ENCODE measurements around the gene NR1H2. TPM values are rescaled to one million over a fixed set of nuclear protein-coding genes. Genes with fewer than 3 reads are reported as not detected.

NR1H2 gene
- total RNA-seq, 1 donor from 2014 or later = 28.3 TPM

GRCh38 chr19:50331994-50332243 lies 44.3 kb upstream of the NR1H2 start:
- no peak for TF ChIP-seq CTCF (IDR thresholded peaks at IDR 0.05; ENCODE audit: partially characterized antibody, unreplicated experiment)
- Mint-ChIP-seq H3K9me3 (ENCODE audit: unreplicated experiment) (peaks cover 25% of the 10 kb centered on the region), H3K36me3 (ENCODE audit: unreplicated experiment) (peaks cover 7% of the 10 kb centered on the region), H3K4me1 (ENCODE audit: low read depth, unreplicated experiment) (peaks cover 13% of the 10 kb centered on the region), H3K27ac (ENCODE audit: unreplicated experiment) (no peak overlapping the region), H3K27me3 (ENCODE audit: unreplicated experiment) (peaks cover 27% of the 10 kb centered on the region), H3K4me3 (ENCODE audit: unreplicated experiment) (peak overlapping the region; percentile 94)
- DNase-seq = no peak

- DNase-seq = no peak
- Mint-ChIP-seq H3K9me3 (ENCODE audit: unreplicated experiment) (peaks cover 19% of the 10 kb centered on the region), H3K36me3 (ENCODE audit: unreplicated experiment) (peaks cover 2% of the 10 kb centered on the region), H3K4me1 (ENCODE audit: low read depth, unreplicated experiment) (peaks cover 9% of the 10 kb centered on the region), H3K27ac (ENCODE audit: unreplicated experiment) (peak overlapping the region; percentile 43), H3K4me3 (ENCODE audit: unreplicated experiment) (peak overlapping the region; percentile 94), H3K27me3 (ENCODE audit: unreplicated experiment) (peaks cover 22% of the 10 kb centered on the region)
- no peak for TF ChIP-seq CTCF (IDR thresholded peaks at IDR 0.05; ENCODE audit: partially characterized antibody, unreplicated experiment)
Measured at GRCh38 chr19:50332244-50333038, 43.8 kb upstream of the NR1H2 start.

- peak; percentile 94 for DNase-seq
- Mint-ChIP-seq H3K27me3 (ENCODE audit: unreplicated experiment) (peaks cover 17% of the 10 kb centered on the region), H3K4me1 (ENCODE audit: low read depth, unreplicated experiment) (peaks cover 9% of the 10 kb centered on the region), H3K4me3 (ENCODE audit: unreplicated experiment) (peak overlapping the region; percentile 94), H3K36me3 (ENCODE audit: unreplicated experiment) (no peaks in the 10 kb centered on the region), H3K9me3 (ENCODE audit: unreplicated experiment) (peaks cover 17% of the 10 kb centered on the region), H3K27ac (ENCODE audit: unreplicated experiment) (peak overlapping the region; percentile 89)
- no peak for TF ChIP-seq CTCF (IDR thresholded peaks at IDR 0.05; ENCODE audit: partially characterized antibody, unreplicated experiment)
Measured at GRCh38 chr19:50333235-50333736, 43.0 kb upstream of the NR1H2 start.

GRCh38 chr19:50333737-50334617 lies 42.3 kb upstream of the NR1H2 start:
- Mint-ChIP-seq H3K27me3 (ENCODE audit: unreplicated experiment) (peaks cover 17% of the 10 kb centered on the region), H3K27ac (ENCODE audit: unreplicated experiment) (peak overlapping the region; percentile 89), H3K4me1 (ENCODE audit: low read depth, unreplicated experiment) (peaks cover 9% of the 10 kb centered on the region), H3K36me3 (ENCODE audit: unreplicated experiment) (no peaks in the 10 kb centered on the region), H3K9me3 (ENCODE audit: unreplicated experiment) (peaks cover 17% of the 10 kb centered on the region), H3K4me3 (ENCODE audit: unreplicated experiment) (peak overlapping the region; percentile 94)
- no peak for TF ChIP-seq CTCF (IDR thresholded peaks at IDR 0.05; ENCODE audit: partially characterized antibody, unreplicated experiment)
- peak; percentile 83 for DNase-seq
